ENCODE results near the gene OCA2.

The OCA2 gene

DNA sequence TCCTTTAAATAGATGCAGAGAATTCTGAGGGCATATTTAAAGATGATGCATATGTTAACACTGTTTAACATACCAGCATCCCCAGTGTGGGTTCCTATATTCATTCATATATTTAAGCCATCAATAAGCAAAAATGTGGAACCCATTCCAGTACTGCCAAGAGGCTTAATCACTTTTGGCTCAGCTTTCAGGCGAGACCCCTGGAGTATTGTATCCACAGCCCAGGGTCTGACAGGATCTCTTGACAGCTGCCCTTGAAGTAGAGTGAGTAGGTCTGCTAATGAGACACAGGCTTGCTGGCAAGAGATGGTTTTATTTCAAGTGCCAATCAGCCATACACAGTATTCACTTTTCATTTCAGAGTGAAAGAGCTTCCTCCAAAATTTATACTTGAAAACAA, 367.3 kb downstream of the OCA2 start:
- Histone ChIP-seq H3K4me3 (ENCODE audit: low read length, poor library complexity, severe bottlenecking) (no peak overlapping the region), H3K4me2 (ENCODE audit: low read depth, low read length, poor library complexity, severe bottlenecking) (no peak overlapping the region), H2AFZ (ENCODE audit: low read length) (no peak overlapping the region), H3K9me2 (replicated peaks; ENCODE audit: low read depth, low read length) (no peaks in the 10 kb centered on the region), H3K9ac (ENCODE audit: low read depth, low read length, poor library complexity, severe bottlenecking) (no peak overlapping the region), H3K4me1 (ENCODE audit: insufficient read depth, low read length, poor library complexity, severe bottlenecking) (no peaks in the 10 kb centered on the region), H3K79me2 (ENCODE audit: insufficient read depth, low read length) (no peaks in the 10 kb centered on the region), H3K9me3 (ENCODE audit: insufficient read depth, low read depth, low read length) (peaks cover 13% of the 10 kb centered on the region; the same call in 1 of the 2 replicates), H3K36me3 (ENCODE audit: insufficient read depth, low read length) (no peaks in the 10 kb centered on the region), H3F3A (ENCODE audit: low read depth) (no peaks in the 10 kb centered on the region), H4K20me1 (ENCODE audit: insufficient read depth, low read length, poor library complexity, severe bottlenecking) (no peaks in the 10 kb centered on the region), H3K27me3 (ENCODE audit: insufficient read depth, low read length, poor library complexity, severe bottlenecking) (no peaks in the 10 kb centered on the region)
- no peak for TF ChIP-seq EZH2phosphoT487 (IDR thresholded peaks at IDR 0.05; ENCODE audit: borderline replicate concordance)
- TF ChIP-seq, protein P1, sequence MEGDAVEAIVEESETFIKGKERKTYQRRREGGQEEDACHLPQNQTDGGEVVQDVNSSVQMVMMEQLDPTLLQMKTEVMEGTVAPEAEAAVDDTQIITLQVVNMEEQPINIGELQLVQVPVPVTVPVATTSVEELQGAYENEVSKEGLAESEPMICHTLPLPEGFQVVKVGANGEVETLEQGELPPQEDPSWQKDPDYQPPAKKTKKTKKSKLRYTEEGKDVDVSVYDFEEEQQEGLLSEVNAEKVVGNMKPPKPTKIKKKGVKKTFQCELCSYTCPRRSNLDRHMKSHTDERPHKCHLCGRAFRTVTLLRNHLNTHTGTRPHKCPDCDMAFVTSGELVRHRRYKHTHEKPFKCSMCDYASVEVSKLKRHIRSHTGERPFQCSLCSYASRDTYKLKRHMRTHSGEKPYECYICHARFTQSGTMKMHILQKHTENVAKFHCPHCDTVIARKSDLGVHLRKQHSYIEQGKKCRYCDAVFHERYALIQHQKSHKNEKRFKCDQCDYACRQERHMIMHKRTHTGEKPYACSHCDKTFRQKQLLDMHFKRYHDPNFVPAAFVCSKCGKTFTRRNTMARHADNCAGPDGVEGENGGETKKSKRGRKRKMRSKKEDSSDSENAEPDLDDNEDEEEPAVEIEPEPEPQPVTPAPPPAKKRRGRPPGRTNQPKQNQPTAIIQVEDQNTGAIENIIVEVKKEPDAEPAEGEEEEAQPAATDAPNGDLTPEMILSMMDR (conservative IDR thresholded peaks at IDR 0.05; ENCODE audit: low read length), result no peak

DNA sequence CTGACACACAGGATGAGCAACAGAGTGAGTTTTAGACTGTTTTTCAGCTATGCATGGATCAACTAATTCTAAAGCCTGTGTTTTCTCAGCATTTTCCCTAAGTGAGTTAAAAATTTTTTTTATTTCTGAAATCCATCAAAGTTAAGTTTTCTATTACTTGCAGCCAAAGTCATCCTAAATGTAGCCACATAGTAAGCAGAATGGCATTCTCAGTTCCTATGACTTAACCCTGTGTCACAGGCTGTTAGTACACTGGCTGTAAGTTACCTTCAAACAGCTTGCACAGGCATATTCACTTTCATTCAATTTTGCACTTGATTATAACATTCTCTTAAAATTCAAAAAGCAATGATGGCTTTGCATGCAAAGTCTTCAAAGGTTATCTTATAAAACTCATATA, 368.2 kb downstream of the OCA2 start:
- Histone ChIP-seq H2AFZ (ENCODE audit: low read length) (no peak overlapping the region), H3K9ac (ENCODE audit: low read depth, low read length, poor library complexity, severe bottlenecking) (no peak overlapping the region), H3K27me3 (ENCODE audit: insufficient read depth, low read length, poor library complexity, severe bottlenecking) (no peaks in the 10 kb centered on the region), H3K9me3 (ENCODE audit: insufficient read depth, low read depth, low read length) (peaks cover 13% of the 10 kb centered on the region; the same call in 1 of the 2 replicates), H3K4me3 (ENCODE audit: low read length, poor library complexity, severe bottlenecking) (no peak overlapping the region), H3K36me3 (ENCODE audit: insufficient read depth, low read length) (no peaks in the 10 kb centered on the region), H3K4me2 (ENCODE audit: low read depth, low read length, poor library complexity, severe bottlenecking) (no peak overlapping the region), H3K79me2 (ENCODE audit: insufficient read depth, low read length) (no peaks in the 10 kb centered on the region), H4K20me1 (ENCODE audit: insufficient read depth, low read length, poor library complexity, severe bottlenecking) (no peaks in the 10 kb centered on the region), H3F3A (ENCODE audit: low read depth) (no peaks in the 10 kb centered on the region), H3K4me1 (ENCODE audit: insufficient read depth, low read length, poor library complexity, severe bottlenecking) (no peaks in the 10 kb centered on the region), H3K9me2 (replicated peaks; ENCODE audit: low read depth, low read length) (no peaks in the 10 kb centered on the region)
- TF ChIP-seq EZH2phosphoT487 (IDR thresholded peaks at IDR 0.05; ENCODE audit: borderline replicate concordance), result no peak
- TF ChIP-seq, protein P1 (conservative IDR thresholded peaks at IDR 0.05; ENCODE audit: low read length), result no peak

DNA sequence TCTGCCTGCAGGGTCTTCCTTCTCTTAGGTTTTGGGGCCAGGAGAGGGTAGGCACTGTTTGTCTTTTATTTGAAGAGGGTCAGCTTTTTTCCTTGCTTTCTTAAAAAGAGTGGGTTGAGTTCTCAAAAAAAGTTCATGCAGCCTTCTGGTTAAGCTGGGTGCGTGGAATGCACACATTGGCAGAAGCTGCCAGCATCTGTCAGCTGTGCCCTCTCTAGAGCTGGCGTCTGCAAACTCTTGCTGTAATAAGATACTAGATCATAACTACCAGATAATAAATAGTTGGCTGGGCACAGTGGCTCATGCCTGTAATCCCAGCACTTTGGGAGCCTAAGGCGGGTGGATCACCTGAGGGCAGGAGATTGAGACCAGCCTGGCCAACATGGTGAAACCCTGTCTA, 373.4 kb downstream of the OCA2 start:
- H3F3A ChIP-seq (ENCODE audit: low read depth), result no peaks in the 10 kb centered on the region

More for the DNA sequence above, 373.4 kb downstream of the OCA2 start:
- no peak overlapping the region for H3K4me2 ChIP-seq (ENCODE audit: low read depth, low read length, poor library complexity, severe bottlenecking)
- H4K20me1 ChIP-seq (ENCODE audit: insufficient read depth, low read length, poor library complexity, severe bottlenecking), result no peaks in the 10 kb centered on the region
- TF ChIP-seq, protein P1 (conservative IDR thresholded peaks at IDR 0.05; ENCODE audit: low read length), result no peak
- no peak for TF ChIP-seq EZH2phosphoT487 (IDR thresholded peaks at IDR 0.05; ENCODE audit: borderline replicate concordance)
- H2AFZ ChIP-seq (ENCODE audit: low read length), result no peak overlapping the region
- H3K36me3 ChIP-seq (ENCODE audit: insufficient read depth, low read length), result no peaks in the 10 kb centered on the region
- H3K4me3 ChIP-seq (ENCODE audit: low read length, poor library complexity, severe bottlenecking), result no peak overlapping the region
- H3K4me1 ChIP-seq (ENCODE audit: insufficient read depth, low read length, poor library complexity, severe bottlenecking), result no peaks in the 10 kb centered on the region
- H3K9me3 ChIP-seq (ENCODE audit: insufficient read depth, low read depth, low read length), result peaks cover 5% of the 10 kb centered on the region; the same call in 1 of the 2 replicates
- H3K79me2 ChIP-seq (ENCODE audit: insufficient read depth, low read length), result no peaks in the 10 kb centered on the region
- no peaks in the 10 kb centered on the region for H3K27me3 ChIP-seq (ENCODE audit: insufficient read depth, low read length, poor library complexity, severe bottlenecking)
- no peak overlapping the region for H3K9ac ChIP-seq (ENCODE audit: low read depth, low read length, poor library complexity, severe bottlenecking)
- no peaks in the 10 kb centered on the region for H3K9me2 ChIP-seq (replicated peaks; ENCODE audit: low read depth, low read length)

Data from Loucy (cell line).